ENCODE measurements around the gene RAD51B.

Gene RAD51B

DNA sequence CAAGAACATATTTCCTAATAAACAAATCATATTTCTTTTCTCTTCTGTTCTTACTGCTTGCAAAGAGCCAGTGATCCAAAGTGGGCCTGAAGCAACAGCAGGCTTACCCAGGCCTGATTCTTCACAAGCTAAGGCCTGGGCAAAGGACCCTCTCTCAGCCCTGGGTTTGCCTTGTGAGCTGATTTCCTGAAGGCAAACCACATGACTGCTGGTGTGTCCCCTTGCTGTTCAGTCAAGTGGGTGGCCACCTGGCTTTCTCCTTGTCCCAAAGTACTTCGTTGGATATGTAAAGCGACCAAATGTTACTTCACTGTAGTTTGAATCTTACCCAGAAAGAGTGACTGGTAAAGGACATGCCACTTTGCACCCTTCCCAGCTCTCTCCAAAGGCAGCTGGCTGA is 580.4 kb downstream of the RAD51B start:
- intact Hi-C loops (cut with DNase I): no loop called here

DNA sequence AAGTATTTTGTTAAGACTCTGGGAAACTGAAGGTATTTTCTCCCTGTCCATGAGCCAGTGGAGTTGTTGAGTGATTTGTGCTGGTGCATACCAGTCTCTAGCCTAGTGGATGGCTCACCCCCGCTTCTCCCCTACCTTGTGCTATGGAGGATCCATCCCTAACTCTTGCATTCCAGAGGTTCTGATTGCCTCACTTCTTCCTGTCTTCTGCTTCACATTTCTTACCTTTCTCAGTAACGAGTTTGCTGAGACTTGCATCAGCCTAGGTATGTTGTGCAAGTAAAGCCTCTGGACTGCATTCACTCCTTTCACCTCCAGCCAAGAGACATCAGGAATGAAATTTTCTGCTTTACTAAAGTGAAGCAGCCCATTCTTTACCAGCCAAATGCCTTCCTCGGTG is 581.7 kb downstream of the RAD51B start:
- DNase-seq: no peak
- intact Hi-C loops (cut with DNase I): no loop called here

More for the DNA sequence above, 580.4 kb downstream of the RAD51B start:
- DNase-seq: no peak

DNA sequence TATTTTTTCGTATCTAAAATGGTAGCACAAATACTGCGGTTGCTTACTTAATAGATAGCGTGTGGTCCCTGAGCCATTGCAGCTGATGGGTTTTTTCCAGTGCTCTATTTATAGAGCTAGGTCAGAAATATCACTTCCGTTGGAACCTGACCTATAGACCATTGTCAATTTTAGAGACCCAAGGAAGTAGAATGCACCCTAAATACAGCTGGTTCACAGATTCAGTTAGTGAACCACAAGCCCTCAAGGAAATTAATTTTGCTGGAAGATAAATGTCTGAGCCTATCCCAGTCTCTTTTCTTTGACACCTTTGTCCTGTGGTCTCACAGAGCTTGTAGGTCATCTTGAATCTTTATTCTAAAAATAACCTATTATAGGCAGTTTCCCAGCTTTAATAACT is 582.3 kb downstream of the RAD51B start:
- intact Hi-C loops (cut with DNase I): no loop called here
- DNase-seq: no peak

DNA sequence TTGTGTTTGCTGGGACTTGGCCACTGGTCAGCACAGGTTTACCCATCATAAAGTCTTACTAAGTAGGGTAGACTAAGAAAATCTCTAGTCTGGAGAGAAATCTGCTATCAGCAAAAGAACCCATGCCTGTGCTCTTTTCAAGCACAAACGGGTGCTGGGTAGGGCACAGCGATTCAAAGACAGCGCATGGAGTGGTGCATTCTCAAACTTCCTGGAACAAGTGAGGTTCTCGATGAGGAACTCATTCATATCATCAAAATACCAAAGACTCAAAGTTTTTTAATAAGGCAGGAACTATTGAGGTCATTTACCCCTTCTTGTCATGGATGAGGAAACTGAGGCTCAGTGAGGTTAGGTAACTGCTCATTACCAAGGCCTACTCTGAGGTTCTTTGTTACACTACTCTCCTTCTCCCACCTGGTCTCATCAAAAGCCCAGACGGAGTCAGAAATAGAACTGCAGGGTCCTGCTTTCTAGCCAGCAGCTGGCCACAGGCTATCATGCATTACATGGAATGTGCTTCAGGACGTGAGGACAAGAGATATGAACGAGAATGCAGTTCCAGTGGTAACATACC is 583.0 kb downstream of the RAD51B start:
- intact Hi-C loops (cut with DNase I): no loop called here

DNA sequence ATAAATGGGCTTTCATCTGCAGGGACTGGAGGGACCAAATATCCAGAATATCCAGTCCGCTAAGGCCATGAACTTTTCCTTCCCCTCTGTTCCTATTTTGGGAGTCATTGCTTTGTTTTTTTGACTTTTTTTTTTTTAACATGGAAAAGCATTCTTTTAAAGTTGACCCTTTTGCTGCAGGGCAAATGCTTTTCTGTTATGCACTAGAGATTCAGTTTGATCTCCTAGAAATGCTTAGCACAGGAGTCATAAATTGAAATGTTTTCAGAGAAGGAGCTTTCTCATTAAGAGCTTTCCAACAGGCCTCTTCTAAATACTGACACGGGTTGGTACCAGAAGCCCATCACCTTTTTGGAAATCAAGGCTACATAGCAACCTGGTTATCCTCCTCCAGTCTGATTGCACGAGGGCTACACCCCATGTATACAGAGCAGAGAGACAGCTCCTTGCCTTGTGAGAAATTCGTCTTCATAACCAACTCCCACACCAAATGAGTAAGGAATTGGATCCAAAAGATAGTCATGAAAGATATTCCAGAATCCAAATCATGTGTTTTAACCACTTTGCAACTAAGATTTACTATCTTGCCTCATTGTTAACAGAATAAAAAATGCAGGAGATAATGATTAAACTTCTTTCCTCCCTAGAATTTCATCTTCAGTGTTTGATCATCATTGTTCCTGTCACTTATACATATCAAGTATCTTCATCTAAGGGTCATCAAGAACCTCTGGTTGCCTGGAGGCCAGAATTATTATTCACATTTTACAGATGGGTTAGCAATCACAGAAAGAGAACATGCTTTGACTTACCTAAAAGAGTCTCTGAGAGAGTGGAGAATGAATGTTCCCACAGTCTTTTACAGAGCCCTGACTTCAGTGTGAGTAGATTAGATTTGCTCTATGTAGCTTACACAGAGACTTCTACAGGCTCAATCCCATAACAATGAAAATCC is 583.9 kb downstream of the RAD51B start:
- no peak for DNase-seq
- intact Hi-C loops (cut with DNase I): no loop called here

More for the DNA sequence above, 583.0 kb downstream of the RAD51B start:
- DNase-seq: no peak

DNA sequence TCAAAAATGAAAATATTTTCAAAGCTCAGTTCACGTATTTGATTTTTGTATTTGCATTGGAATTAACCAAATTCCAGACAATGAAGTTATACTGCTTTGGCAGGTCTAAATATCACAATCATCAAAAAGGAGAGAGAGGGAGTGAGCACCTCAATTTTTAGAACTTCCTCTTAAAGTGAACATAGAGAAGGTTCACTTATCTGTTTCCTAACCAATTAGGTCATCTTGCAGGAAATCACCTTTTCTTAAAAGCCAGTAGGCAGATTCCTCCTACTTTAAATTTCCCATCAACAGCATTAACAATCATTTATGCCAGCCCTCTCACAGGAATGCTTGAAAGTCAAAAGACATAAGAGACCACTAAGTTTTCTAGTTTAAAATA is 584.6 kb downstream of the RAD51B start:
- intact Hi-C loops (cut with DNase I): no loop called here
- no peak for DNase-seq

DNA sequence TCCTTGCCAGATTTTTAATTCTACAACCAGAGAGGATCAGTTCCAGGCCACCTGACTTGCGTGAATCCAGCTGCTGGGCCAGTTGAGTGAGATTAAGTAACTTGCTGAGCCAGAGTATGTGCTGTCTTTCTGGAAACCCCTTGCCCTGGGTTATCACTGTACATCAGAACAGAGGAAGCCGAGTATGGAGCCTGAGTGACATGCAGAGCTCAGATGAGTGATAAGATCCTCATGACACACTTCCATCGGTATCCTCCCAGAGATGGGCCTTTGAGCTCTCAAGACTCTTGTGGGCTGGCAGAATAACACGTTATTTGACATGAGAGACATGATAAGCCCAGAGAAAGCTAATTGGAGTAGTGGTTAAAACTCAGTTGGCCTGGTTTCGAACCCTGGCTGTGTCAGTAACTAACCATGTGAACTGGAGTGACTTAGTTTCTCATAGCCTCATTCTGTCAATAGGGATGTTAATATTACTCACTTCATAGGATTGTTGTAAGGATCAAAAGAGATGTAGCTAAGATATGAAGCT is 585.1 kb downstream of the RAD51B start:
- DNase-seq: no peak
- intact Hi-C loops (cut with DNase I): no loop called here

DNA sequence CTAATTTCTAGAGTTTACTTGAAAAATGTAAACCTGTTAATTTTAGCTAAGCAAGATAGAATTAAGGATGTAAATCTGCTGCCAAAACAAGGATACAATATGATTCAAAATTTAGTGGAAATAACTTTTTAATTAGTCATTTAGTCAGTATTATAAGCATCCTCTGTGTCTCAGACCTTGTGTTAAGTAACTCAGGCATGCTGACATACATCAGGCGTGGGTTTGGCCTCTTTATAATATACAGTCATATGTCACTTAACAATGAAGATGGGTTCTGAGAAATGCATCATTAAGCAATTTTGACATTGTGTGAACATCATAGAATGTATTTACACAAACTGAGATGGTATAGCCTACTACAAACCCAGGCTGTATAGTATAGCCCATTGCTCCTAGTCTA is 586.4 kb downstream of the RAD51B start:
- DNase-seq: no peak
- intact Hi-C loops (cut with DNase I): no loop called here

DNA sequence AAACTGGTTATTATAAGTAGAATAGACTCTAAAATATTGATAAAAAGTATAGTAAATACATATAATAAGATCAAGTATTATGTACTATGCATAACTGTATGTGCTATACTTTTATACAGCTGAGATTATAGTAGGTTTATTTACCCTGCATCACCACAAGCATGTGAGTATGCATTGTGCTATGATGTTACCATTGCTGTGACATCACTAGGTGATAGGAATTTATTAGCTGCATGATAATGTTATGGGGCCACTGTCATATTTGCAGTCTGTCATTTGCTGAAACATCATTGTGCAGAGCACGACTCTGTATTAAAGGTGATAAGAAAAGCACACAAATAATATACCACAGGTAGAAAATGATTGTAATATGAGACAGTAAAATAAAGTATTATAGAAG is 587.7 kb downstream of the RAD51B start:
- DNase-seq: no peak
- intact Hi-C loops (cut with DNase I): no loop called here

DNA sequence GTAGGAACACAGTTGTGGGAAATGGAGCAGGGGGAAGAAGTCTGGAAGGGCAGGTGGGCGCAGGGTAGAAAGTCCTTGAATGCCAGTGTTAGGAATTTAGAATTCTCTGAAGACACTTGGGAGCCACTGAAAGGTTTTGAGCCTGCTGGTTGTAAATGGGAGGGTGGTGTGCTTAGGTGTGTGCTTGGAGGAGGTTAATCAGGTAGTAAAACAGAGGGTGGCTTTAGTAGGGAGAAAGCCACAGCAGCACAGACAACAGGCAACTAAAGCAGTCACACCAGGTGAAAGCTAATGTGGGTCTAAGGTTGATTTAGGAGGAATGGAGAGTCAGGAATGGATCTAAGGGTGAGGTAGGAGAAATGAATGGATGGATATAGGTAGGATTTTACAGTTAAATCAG is 588.2 kb downstream of the RAD51B start:
- intact Hi-C loops (cut with DNase I): no loop called here
- DNase-seq: no peak

DNA sequence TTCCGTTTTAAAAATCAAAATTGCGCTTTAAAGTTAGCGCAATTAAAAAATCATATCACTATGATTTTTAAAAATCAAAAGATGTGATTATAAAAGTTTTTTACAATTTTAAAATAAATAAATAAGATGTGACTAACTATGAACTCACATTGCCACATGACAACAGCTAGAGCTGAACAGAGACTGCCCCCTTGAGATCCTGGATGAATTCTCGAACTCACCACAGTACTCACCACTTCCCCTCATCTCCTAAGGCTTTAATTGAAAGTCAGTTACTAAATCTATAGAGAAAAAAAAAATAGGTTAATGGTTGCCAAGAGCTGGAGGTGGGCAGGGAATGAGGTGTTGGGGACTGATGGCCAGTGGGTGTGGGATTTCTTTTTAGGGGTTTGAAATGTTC is 589.1 kb downstream of the RAD51B start:
- peak in 1 of 42 donors; percentile 22 for DNase-seq
- intact Hi-C loops (cut with DNase I): no loop called here

DNA sequence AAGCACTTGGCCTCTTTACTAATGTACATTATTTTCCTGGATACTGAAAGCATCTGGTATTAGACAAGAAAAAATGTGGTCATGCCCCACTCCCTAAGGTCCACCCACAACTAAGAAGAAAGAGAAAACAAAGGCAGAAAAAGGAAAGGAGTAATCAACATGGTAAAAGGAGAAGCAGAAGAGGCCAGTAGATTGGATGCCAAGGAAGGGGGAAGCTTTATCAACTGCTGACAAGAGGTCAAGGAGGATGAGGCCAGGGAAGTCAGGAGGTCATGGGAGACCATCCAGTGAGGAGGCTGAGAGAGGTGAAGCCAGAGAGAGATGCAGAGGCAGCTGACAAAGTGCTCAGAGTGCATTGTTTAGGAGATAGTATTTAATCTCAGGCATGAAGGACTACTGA is 589.8 kb downstream of the RAD51B start:
- intact Hi-C loops (cut with DNase I): no loop called here
- DNase-seq: no peak

DNA sequence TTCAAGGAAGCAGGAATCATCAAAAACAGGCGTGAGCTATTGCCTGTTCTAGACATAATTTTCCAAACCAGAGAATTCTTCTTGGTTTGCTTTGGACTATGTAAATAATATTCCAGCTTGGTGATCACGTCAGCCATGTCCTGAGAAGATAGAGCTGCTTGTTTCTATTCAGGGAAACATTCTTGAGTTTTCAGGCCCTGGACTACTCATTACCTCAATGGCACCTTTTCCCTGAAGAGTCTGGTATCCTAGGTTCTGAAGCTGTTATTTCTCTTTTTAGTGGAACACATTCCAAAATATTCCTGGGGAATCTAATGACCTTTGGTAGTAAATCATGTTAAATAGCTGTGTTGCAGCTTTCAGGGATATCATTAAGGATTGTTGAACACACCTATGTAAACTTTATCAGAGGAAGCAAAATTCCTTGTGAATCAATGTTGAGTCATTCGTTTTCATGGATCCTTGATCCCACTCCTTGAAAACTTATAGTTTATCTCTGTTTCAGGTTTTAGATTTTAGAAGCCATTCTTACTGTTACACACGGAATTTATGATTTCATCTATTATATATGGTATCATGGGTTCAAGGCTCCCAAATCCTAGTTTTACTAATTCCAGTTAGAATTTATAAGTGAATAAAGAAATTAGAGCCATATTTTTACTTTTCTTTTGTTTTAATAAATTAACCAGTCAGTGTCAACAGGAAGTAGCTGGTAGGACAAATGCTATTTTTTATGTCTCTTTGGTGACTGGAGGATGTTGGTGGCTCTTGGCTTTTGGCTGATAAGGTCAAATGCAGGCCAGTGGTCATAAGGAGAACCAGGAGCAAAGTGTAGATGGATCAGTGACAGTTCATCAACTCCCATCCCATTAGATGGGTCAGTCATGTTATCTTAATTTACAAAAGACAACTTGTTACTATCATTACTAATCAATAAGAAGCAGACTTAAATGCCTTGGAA is 593.2 kb downstream of the RAD51B start:
- intact Hi-C loops (cut with DNase I): no loop called here
- DNase-seq: no peak

DNA sequence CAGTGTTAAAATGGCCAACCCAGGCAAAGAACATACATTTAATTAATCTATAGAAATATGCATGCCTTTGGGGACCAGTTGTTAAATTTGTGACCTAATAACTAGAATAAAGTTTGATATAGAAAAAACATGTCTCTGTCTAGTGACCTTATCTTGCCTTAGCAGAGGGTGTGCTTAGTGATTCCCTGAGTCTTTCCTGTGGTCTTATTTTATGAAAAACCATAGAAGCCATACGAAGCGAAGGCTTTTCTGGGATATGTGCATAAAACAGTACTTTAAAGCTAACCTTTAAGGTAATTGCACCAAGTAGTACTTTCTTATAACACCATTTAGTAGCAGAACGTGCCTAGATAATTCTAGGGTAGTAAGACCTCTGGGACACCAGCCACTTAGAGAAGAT is 593.9 kb downstream of the RAD51B start:
- DNase-seq: no peak
- intact Hi-C loops (cut with DNase I): no loop called here

DNA sequence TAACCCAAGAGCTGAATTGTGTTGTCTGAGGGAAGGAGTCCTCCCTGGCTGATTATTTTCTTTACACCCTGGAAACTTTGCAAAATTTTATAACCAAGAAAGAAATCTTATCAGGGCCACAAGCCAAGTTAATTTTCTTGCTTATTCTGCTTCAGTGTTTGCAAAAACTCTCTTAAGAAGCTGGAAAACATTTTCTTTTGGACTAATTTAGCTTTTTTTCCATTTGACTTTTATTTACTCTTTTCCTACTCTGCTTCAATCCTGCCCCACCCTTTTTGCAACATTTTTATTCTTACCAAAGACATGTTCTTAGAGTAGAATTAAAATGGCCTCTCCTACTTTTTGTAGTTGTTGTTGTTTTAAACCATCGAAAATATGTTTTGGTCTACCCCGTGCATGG is 594.5 kb downstream of the RAD51B start:
- intact Hi-C loops (cut with DNase I): no loop called here

DNA sequence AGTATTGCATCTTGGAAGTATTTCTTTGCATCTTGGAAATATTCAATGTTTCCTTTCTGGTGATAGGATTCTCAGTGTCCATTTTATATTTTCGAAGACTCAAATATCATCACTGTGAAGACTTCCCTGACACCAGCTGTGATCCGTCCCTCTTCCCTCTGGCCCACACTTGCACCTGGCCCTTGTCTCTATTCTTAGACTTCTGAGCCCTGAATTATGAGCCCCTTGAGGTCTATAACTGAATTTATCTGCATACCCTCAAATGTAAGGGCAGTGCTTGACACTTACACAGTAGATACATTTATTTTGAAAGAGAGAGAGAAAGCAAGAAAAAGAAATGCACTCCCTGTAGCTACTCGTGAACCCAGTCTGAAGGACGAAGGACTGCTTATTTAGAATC is 596.6 kb downstream of the RAD51B start:
- no peak for DNase-seq
- intact Hi-C loops (cut with DNase I): no loop called here

More for the DNA sequence above, 594.5 kb downstream of the RAD51B start:
- no peak for DNase-seq

DNA sequence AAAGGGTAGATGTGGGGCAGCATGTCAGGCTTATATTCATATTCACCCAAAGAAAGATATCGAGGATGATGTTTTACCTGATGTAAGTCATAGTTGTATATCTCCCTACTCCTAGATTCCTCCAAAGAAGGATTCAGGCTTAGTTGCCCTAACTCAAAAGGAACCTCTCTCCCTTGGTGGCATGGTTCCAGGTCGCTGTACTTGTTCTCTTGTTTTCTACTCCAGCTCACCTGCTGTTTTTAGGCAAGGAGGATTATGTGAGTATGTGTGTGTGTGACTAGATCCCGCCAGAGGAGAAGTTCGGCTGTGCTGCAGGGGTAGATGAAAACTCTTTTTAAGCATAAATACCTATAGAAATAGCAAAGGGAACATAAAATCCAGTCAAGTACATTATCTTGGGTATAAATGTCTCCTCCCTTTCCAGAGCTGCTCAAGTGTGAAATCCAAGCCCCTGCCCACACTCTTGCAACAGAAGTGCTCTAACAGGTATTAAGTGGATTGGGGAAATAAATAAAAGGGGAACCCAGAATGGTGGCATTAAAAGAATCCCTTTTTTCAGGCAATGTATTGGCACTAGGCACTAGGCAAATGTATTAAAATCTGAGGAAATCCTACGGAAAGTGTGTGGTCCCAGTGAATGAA is 597.6 kb downstream of the RAD51B start:
- no peak for DNase-seq
- intact Hi-C loops (cut with DNase I): no loop called here

DNA sequence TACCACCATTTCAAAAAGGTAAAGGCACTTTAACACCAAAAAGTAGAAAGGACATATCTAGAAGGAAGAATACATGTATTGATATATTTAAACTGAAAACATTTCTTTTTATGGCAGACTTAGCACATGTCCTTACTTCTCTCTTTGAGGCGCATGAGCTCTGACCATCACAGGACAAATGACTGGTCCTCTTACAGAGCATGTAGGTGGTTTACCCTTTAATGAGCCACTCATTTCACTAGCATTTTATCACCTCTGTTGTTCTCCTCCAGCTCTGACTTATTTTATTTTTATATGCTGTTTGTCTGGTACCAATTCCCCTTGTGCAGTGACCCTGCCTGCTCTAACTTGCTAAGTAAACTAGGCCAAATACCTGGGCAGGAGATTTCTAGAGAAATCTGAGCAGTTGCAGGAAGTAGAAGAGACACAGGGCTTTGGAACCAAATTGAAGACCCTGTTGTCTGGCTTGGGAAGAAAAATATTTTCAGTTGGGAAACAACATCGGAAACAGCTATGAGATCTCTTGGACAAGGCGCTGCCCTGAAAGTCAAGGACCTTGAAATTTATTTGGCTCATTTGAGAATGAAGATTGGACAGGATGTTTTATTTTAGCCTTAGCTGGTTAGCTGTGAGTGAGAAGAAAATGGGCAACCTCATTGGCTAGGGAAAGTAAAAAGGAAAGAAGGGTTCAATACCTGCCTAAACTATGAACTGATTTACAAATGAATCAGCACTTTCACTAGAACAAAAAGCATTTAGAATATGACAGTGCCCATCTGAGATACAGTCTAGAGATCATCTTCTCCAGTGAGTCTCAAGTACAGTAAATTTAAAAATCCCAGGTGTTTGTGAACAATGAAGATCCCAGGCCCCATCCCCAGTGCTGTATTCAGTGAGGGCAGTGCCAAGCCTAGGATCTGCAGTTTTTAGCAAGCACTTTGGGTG is 598.9 kb downstream of the RAD51B start:
- intact Hi-C loops (cut with DNase I): no loop called here
- no peak for DNase-seq
